Measurements from ENCODE around the gene TXK.

The TXK gene

DNA sequence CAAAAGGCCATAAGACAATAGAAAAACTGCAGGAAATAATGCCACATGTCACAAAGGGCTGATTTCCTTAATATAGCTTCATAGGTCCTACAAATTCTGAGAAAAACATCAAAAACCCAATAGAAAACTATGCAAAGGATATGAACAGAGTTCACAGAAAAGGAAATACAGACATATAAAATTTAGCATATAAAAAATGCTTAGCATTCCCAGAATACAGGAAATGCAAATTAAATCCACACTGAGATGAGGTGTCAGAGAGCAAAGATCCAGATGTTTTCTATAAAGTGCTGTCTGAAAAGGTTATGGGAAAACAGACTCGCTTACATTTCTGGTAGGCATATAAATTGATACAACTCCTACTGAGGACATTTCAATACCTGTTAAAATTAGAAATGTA, 33.8 kb downstream of the TXK start:
- DNase-seq, result no peak

DNA sequence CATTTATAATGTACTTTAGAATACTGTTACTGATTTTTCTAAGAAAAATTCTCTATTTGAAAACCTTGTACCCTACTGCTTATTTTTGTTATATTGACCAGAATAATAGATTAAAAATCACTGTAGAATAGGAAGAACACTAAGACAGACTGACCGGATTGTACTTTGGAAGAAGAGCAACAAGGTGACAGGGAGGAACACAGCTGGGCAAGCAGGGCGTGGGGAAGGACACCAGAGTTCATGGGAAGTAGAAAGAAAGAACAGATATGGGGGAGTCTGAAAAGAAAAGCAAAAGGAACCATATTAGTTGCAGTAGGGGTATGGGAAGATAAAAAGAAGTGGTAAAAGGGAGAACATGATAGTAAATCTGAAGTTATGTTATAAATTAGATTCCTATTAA, 38.6 kb downstream of the TXK start:
- DNase-seq, result no peak

DNA sequence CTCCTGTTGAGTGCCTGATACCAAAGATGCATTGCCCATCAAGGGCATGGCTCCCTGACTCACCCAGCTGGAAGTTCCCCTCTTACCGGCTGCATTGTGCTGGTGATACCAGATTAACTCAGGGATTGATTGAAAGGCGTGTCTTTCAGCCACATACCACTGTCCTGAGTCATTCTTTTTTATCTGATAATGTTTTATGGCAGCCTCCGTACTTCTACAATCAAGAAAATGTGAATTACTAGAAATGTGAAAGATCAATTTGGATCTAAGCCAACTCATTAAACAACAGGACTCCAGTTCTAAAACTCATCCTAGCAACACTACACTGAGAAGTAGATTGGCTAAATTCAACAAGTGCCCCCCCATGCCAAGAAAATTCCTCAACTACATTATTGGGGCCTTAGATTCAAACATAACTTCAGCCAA, 40.0 kb downstream of the TXK start:
- DNase-seq, result peak; percentile 87

DNA sequence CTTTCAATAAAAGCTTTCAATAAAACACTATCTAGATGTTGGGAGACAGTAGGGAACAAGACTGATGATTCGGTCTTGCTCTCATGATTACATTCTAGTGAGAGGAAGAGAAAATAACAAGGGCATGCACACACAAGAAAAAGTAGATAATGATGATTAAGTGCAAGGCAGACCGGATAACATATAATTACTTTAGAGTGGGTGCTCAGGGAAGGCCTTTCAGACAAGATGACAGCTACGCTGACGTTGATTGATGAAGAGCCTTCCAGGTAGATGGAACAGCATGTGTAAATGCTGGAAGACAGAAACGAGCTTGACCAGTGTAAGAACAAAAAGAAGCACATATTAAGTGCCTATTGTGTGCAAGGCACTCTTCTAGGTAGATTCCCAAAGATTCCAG, 43.4 kb downstream of the TXK start:
- no peak for DNase-seq

DNA sequence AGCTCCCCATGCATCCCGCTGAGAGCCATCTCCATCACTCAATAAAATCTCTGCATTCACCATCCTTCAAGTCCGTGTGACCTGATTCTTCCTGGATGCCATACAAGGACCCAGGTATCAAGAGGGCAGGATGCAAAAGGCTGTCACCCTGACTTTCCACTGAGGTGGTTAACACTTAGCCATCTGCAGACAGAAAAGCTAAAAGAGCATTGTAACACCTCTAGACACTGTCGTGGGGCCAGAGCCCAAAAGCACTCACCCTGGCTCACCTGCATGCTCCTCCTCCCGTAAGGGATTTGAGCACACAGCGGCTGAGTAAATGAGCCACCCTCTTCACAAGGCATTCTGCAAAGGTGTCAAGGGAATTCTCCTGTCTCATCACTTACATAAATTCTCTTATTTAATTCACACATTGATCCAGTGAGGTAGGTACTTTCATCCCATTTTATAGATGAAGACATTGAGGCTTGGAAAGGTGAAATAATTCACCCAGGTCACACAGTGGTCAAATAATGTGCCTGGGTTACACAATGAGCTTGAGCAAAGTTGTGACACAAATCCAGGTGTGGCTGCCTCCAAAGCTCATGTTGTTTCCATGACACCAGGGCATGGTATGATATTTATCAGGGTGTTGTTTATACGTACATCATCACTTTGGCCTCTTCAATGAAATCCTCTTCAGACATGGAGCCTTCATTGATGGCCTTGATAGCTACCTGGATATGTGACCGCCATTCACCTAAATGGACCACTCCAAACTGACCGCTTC, 48.0 kb downstream of the TXK start:
- DNase-seq, result no peak

DNA sequence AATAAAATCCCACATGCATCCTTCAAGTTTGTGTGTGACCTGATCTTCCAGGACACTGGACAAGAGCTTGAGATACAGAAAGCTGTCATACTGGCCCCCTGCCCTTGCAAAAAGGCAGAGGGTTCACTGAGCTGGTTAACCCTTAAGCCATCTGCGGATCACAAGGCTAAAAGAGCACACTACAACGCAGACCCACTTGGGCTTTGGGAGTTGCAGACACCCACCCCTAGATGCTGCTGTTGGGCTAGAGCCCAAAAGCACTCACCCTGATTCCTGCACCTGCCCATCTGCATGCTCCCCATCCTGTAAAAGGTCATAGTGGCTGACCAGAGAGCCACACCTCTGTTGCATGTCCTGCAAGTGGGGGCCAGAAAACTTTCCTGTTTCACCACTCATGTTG, 51.1 kb downstream of the TXK start:
- DNase-seq, result no peak

DNA sequence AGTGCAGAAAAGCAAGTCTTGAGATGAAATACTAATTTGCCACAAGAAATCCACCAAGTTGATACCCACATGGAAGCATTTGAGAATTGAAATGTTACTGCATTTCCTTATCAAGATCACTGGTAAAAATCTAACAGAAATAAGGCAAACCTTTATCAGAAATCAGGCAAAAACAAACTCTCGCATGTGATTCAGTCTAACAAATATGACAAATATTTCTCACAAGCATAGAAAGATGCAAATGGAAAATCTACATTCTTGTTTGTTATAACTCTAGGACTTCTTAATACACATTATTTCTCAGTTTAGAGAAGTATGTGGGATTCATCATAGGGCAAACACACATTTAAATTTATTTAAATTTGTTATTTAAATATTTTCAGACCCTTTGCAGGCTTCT, 52.9 kb downstream of the TXK start:
- no peak for DNase-seq

DNA sequence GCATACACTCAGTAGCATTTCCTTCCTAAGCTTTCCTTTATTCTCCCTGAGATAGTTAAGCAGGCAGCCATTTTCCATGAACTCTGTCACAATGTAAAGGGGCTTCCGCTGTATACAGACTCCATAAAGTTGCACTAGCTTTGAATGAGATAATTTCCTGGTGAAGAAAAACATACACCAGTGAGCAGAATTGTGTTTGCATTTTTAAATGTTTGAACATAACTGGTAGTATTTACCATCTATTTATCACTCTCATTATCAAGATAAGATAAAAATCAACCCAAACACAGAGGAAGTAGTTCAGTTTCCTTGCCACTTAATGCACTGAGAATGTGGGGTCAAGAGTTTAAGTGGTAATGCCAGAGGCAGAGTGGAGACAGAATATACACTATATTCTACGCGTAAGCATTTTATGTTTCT, 54.1 kb downstream of the TXK start:
- peak; percentile 18 for DNase-seq

DNA sequence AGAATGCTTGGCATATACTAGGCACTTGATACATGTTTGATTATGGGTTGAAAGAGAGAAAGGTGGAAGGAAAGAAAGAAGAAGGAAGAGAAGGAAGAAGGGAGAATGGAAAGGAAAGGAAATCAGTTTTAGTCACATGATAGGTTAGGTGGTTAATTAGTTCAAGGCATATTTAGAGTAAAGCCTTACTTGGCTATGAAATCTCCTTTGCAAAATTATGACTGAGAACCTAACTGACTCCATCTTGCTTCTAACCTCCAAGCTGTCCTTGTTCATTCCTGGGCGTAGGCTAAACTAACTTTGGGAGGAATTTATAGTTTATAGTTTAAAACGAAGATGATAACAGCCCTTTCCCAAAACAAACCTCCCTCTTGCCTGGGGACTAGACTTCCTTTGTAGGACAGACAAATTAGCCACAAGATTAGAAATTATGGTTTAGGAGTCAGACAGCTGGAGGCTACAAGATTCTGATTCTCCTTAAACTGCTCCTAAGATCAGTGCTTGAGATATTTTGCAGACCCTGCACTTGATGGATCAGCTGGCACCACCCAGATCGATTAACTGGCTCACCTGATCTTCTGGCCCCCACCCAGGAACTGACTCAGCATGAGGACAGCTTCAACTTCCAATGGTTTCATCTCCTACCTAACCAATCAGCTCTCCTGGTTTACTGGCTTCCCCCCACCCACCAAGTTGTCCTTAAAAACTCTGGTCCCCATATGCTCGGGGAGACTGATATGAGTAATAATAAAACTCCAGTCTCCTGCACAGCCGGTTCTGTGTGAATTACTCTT, 55.0 kb downstream of the TXK start:
- no peak for DNase-seq

DNA sequence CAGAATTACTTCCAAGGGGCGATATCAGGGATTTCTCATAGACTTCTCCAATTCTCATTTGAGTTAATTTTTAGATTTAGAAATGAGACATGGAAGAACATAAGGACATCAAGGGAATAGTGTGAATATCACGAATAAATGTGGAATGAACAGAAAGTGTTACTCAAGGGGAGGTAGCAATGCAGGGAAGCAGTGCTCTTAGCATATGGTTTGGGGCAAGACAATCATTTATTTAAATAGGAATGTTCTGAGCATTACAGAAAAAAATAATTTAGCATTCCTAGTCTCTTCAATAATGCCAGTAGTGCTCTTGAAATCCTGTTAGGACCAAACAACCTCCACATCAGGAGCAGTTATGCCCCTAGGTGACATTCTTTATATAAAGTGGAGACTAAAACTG, 55.6 kb downstream of the TXK start:
- DNase-seq, result no peak

DNA sequence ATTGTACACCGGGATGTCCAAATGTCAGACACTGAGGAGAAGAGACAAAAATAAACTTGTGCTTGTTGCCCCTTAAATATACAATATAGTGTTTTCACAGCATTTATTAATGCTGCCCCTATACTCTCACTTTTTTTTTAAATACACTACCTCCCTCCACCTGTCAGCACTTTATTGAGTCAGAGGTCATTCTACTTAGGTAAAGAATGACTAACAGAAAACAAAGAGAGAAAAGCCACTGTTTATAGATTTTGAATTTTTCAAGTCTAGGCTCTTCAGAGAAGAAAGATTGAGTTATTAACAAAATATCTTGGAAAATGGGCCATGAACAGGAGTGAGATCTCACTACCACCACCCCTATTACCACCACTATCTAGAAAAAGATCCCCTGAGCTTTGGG, 59.4 kb downstream of the TXK start:
- no peak for DNase-seq

DNA sequence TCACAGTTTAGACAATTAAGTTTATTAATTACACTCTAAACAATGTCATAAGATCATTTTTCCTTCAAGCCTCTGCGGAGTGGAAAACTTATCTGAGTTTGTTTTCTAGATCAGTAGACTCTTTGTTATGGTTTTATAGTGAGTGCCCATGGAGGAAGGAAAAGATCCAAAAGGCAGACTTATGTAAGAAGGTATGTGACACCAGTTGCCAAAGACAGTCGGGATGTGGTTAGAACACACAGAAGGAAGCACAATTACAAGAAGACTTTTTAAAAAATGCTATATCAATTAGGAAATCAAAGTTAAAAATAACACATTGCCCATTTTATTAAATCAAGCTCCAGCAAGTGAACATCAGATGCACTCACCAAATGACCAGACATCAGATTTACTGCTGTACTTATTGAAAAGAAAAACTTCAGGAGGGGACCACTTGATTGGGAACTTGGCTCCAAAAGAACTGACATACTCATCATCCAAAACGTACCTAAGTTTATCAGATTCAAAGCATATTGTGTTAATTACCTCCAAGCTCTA, 60.4 kb downstream of the TXK start:
- DNase-seq, result no peak

DNA sequence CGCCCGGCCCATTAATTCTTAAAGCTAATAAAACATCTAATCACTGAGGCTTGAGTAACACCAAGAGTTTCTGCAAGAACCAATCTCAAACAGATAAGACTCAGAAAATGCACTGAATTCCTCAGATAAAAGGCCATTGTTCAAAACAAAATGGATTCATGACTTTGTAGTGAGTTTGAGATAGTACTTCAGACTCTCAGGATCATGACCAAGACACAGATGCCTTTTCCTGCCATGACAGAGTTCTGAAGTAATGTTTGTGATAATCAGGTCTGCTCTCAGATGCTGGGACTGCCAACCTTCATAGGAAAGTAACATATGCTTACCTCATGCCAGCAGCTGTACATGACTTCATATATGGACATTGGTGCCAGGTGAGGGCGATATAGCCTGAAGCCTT, 62.9 kb downstream of the TXK start:
- no peak for DNase-seq

DNA sequence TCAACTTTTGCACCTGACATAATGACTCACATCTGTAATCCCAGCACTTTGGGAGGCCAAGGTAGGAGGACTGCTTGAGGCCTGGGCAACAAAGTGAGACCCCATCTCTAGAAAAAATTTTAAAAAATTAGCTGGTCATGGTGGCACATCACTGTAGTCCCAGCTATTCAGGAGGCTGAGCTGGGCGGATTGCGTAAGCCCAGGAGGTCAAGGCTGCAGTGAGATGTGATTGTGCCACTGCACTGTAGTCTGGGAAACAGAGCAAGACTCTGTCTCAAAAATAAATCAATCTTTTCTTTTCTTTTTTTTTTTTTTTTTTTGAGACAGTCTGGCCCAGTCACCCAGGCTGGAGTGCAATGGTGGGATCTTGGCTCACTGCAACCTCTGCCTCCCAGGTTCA, 65.0 kb downstream of the TXK start:
- no peak for DNase-seq

DNA sequence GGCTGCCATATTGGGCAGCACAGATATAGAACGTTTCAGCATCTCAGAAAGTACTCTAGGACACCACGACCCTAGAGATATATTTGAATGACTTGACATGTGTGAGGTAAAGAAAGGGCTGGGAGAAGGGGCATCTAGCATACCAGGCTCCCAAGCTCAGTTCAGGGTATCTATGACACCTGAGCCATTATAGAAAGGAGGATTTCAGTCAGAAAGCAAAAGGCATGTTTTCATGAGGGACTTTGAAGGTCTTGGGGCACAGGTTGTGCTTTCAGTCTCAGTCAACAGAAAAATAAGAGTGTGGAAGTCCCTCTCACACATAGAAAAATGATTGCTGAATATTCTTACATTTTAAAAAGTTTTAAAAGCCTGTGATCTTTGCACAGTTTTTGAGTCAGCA, 65.9 kb downstream of the TXK start:
- DNase-seq, result no peak

DNA sequence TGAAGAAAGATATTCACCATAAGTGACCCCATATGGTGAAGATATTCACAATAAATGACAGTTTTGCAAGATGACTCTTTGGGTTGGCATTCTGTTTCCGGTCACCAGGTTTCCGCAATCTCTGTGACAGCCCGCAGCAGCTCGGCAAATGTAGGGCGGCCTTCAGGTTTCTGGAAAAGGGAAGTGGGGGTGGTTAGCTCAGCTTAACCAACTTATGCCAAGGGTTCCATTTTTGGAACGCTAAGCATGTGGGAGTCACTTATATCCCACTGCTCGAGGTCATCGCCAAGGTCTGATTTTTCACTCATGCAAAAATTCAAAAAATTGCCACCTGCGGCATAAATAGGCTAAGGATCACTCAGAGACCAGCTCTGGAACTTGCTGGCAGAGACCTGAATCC, 66.5 kb downstream of the TXK start:
- no peak for DNase-seq

DNA sequence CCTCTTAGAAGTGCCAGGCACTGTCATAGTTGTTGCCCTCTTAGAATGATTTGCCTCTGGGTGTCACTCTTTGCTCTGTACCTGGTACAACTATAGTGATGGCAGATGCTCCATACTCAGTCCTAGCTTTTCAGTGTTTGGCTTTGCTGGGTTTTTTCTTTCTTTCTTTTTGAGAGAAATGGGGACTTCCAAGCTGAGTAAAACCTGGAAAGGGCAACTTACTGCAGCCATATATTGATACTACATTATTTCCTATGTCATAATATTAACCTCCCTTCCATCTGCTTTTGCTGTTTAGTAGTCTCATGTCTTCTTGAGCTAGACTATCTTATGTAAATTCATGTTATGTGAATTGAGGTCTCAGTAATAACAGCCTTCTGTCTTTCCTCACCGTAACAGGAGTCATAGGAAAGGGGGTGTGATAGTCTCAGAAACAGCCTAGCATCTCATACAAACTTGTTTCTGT, 68.4 kb downstream of the TXK start:
- no peak for DNase-seq

DNA sequence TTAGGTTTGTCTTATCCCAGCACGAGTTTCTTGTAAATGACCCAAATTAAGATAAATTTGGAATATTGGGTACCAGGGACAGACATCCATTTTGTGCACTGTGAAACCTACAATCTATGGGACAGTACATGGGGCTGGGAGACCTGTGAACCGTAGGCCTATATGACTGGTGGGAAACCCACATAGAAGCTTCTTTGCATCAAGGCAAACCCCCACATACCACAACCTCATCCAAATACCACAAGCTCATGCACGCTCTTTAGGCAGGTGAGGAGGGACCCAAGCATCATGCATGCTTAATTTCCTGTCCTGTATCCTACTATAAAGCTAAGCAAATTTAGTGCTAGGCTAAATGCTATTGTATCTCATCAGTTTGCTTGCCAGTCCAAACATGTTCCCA, 69.7 kb downstream of the TXK start:
- no peak for DNase-seq

DNA sequence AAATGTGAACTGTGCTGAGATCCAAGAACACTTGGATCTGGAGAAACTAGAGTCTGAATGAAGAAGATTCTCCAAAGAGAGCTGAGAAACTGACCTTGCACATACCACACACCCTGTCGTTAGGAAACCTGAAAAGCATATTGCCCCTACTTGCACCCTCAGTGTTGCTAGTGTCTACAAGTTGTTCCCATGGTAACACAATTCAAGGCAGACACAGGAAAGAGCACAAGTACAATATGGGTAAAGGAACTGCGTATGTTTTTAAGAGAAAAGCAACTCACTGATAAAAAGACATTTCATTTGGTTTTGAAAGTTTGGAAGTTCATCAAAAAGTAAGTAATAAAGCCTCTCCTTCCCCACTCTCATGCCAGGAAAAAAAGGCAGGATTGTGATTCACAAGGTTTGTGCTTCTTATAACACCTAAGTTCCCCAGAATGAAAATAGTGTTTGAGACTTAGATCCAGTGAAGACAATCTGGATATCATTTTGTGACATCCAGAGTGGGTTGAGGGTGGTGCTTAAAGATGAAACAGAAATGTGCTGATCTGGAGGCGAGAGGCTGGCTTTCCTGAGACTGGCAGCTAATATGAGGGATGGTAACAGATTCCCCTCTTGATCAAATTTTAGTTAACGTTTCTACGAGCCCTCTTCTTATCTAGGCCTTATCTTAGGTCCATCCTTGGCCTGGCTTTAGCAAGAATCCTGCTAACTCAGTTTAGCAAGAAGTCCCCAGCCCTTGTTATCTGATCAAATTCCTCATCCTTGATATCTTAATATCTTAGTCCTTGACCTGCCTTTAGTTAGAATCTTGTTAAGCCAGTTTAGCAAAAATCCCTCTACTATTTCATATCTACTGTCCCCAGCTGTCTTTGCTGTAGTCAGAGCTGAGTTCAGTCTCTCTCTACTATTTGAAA, 75.2 kb downstream of the TXK start:
- no peak for DNase-seq

DNA sequence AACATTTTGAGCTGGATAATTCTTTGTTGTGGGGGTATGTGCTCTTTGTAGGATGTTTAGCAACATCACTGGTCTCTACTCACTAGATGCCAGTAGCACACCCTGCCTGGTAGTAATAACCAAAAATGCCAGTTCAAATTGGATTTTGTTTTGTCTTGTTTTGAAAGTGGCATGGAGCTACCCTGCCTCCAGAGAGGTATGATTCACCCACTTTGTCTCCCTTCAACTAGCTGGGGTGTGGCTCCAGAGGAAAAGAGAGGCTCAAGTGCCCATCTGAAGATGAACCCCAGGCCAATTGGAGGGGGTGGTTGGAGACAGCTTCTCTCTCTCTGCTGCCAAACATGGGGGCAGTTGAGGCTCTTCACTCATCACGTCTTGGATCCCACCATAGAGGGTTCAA, 83.0 kb downstream of the TXK start:
- DNase-seq, result no peak

DNA sequence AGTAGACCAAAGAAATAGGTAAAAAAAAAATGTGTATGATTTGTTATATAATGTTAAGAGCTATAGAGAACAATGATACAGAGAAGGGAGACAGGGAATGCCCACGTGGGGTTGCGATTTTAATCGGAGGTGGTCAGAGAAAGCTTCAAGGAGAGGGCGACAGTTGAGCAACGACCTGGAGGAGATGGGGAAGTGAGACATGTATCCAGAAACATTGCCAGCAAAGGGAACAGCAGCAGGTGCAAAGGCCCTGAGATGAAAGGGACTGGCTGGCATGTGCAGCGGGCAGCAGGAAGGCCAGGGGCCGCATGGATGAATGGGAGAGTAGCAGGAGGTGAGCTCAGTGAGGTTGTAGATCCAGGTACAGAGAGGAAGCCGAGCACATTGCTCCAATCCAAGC, 84.6 kb downstream of the TXK start:
- DNase-seq, result no peak

DNA sequence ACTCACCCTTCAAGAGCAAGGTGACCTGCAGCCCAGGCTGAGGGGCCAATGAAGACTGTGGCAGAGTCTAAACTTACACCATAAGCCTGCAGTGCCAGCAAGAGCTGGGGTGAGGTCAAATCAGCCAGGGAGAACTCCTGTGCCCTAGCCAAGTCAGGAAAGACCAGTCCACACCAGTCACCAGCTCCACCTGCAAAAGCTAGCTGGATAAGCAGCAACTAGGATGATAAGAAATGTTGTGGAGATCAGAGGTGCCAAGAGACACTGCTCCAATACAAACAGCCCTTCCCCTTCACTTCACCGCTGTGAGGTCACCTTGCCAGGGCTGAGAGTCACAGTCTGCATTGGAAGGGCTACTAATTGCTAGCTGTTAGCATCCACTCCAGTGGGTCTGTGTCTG, 86.2 kb downstream of the TXK start:
- DNase-seq, result no peak

DNA sequence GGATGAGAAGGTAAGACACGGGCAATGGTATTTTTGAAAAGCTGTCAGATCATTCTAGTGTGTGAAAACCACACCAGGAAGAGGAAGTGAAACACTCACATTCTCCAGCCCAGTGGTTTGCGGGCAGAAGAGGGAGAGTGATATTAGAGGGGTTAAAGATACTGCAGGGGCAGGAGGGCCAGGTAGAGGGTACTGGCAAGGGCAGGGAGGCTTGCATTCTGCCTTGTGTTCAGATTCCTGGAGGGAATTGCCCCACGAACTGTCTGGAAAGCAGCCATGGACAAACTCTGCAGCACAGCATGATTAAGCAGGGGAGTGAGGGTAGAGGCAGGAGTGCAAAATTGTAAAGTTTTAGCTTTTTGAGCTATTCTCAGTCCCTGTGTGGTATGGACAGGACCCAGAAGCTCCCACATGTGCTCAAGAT, 86.6 kb downstream of the TXK start:
- peak; percentile 84 for DNase-seq
